ENCODE measurements around the gene CCDC148.

CCDC148 gene

DNA sequence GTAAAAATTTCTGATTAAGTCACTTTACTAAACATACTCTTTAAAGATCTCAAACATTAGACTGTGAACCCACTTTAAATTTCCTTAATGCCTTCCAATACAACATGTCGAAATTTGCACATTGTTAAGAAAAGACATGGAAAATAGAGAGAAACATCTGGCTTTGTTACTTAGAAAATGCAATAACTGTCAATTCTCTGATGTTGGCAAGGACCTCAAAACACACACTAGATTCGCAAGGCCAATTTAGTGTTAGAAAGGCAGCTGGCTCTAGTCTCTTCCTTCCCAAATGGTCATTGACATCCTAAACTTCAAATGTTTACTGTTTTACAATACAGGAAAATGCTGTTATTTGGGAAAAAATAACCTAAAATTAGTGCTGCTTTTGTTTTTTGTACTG lies 244.3 kb downstream of the CCDC148 start:
- DNase-seq (ENCODE audit: low read depth in 3 of 3): no peak

DNA sequence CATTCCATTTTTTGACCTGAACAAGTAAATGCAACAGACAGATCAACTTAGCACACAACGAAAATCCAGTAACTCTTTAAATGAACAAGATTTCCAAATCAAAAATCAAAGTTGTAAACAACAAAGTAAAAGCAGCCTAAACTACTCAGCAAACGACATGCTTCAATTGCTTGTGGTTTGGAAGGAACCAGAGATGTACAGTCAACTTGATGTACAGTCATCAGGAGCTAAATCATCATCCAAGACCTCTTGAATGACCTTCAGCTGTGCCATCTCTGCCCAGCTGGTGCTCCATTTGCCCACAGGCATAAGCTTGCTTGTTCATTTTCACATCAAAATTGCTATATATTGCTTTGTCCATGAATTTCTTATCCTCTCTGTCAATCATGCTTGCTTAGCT lies 245.1 kb downstream of the CCDC148 start:
- no peak for DNase-seq (ENCODE audit: low read depth in 3 of 3)

DNA sequence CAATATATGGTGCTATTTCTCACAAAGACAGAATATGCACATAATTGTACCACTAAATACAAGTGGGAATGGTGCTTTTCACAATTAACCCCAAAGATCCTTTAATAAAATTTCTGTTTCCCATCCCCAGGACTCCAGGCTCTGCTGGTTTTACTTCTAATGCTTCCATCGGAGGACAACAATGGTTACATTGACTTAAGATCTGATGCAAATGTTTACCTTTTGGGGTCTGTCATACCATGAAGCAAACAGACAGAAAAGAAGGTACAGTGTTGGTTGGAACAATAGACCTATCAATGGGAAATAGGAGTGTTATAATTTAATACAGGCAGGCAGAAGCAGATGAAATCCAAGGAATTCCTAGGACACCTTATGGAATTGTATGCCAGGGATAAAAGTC lies 249.2 kb downstream of the CCDC148 start:
- DNase-seq (ENCODE audit: low read depth in 3 of 3): no peak

DNA sequence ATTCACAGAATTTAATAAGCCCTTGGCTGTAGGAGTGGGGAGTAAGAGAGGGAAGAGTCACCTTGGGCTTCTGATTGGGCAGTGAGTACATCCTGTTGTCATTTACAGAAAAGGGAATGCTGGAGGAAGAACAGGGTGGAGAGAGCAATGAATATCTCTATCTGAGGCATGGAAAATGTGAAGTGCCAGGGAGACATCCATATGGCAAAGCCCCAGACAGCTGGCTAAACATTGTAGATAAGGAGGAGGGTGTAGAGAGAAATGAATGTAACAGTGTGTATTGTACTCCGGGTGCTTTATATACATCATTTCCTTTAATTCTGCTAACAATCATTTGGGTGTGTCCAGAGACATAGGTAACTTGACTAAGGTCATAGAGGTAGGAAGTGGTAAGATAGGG lies 251.3 kb downstream of the CCDC148 start:
- DNase-seq (ENCODE audit: low read depth in 3 of 3): no peak

DNA sequence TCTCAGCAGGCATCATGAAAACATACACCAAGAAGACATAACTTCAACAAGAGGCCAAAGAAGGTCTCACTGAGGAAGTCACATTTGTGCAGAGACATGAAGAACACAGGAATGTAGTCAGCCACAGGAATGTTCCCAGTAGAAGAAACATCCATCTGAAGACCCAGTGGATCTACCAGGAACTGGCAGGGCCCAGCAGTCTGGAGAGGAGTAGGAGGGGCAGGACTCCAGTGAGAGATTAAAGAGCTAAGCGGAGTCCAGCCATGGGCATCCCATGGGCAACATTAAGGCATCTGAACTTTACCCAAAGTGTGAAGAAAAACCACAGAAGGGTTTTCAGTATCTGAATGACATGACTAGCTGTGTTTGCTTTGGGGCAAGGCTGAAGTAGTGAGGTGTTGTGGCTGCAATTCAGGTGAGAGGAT lies 251.8 kb downstream of the CCDC148 start:
- no peak for DNase-seq (ENCODE audit: low read depth in 3 of 3)

DNA sequence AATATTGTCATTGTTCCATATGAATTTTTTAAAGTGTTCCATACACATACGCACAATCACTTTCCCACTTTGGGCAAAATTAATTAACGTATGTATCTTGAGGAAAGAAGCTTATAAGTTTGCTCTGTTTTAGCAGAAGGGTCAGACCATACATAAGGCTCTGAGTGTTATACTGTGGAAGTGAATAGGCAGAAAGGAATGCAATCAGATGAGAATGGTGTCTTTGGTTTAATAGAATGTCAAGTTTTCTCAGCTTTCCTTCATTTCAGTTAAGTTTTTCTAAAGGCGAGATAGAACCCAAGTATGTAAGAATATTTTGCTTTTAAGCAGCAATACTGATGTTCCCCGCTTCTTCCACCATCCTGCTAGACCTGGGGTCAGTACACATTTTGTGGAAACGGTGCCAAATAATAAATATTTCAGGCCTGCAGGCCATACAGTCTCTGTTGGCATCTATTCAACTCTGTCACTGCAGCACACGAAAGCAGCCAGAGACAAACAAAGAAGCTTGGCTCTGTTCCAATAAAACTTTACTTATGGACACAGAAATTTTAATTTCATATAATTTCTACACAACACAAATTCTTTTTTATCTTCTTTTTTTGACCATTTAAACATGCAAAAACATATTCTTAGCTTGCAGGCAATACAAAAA lies 254.3 kb downstream of the CCDC148 start:
- no peak for DNase-seq (ENCODE audit: low read depth in 3 of 3)

DNA sequence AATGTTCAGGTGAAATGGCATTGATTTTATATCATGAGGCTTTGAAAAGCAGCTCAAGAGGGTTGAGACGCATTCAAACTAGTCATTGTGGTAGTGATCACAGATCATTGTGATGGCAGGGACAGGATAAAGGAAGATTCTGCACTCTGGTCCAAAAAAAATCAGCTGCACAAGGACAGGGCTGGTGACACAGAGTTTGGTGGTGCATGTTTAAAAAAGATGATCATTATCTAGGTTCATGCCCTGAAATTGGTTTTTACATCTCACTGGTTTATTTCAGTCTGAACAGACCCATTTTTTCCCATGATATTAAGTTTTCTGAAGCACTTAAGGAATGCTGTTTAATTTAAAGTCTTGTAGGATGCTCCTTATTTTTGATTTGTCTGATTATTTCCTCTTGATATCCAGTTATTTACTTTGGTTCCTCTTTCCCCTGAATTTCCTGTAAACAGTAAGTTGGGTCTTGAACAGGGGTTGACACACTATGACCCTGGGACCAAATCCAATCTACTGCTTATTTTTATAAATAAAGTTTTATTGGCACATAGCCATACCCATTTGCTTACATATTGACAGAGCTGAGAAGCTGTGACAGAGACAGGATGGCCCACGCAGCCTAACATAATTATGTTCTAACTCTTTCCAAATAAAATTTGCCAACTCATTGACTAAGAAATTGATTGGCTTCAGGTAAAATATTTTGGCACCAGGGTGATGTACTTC lies 256.5 kb downstream of the CCDC148 start:
- no peak for DNase-seq (ENCODE audit: low read depth in 3 of 3)

DNA sequence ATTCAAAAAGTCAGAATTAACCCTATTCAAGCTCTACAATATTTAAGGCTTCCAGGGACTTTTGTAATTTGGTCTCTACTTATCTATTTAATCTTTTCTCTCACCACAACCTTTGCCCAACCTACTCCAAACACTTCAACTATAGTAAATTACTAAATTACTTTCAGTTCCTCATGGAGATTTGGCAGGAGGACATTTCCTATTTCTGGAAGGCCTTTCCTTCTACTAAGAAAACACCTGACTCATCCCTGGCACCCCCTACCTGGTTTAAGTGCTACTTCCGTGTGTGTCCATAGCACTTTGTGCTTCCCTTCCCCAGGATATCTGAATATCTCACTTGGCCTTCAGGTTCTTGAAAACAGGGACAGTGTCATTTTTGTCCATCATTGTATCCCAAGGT lies 258.6 kb downstream of the CCDC148 start:
- DNase-seq (ENCODE audit: low read depth in 3 of 3): no peak

DNA sequence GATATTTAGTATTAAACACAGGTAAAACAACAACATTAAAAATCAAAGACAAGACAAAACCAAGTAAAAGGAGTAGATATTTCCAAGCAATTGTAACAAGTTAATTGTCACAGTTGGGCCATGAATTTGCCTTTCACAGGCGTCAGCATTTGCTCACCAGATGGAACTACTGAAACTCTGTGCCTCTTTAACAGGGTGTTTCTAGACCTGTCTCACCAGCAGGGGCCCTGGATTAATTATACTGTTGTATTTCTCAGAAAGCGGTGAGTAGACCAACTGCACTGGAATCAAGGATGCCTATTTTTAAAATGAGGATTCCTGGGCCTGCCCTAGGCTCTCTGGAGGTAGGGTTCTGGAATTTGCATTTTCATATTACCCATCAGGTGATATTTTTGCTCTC lies 262.3 kb downstream of the CCDC148 start:
- DNase-seq (ENCODE audit: low read depth in 3 of 3): no peak

DNA sequence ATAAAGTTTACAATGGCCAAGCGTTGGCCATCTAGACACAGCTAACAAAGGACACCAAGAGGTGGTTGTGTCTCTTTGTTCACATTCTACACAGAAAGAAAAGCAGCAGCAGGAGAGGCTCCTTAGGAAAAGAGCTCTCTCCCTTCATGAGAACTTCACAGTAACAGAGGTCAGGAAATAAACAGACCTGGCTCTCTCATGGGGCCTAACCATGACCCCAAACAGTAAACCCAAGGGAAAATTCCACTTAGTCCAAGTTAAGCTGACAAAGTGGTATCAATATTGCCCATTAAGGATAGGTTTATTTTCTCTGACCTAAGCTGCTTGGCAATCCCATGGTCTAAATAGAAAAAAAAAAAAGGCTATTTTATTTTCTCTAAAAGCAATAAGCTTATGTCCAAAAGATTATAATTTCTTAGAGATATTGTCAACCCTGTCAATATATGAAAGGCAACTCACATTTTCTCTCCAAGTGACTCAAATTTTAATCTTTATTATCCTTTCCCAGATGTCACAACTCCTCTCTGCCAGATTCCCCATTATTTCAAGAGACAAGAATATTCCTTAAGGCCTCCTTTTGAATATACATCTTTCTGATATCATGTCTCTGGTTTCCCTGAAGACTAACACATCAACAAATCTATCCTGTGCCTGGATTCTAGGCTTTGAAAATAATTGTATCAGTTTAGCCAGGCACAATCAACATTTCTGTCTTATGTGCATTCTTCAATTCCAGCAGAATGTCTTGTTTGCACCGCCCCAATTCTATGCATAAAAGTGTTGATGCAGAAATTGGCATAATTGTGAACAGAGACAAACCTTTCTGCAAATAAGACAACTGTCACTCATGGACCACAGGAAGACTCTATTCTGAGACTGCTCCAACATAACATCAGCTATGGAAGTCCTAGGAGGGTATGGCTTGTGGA lies 263.8 kb downstream of the CCDC148 start:
- no peak for DNase-seq (ENCODE audit: low read depth in 3 of 3)

DNA sequence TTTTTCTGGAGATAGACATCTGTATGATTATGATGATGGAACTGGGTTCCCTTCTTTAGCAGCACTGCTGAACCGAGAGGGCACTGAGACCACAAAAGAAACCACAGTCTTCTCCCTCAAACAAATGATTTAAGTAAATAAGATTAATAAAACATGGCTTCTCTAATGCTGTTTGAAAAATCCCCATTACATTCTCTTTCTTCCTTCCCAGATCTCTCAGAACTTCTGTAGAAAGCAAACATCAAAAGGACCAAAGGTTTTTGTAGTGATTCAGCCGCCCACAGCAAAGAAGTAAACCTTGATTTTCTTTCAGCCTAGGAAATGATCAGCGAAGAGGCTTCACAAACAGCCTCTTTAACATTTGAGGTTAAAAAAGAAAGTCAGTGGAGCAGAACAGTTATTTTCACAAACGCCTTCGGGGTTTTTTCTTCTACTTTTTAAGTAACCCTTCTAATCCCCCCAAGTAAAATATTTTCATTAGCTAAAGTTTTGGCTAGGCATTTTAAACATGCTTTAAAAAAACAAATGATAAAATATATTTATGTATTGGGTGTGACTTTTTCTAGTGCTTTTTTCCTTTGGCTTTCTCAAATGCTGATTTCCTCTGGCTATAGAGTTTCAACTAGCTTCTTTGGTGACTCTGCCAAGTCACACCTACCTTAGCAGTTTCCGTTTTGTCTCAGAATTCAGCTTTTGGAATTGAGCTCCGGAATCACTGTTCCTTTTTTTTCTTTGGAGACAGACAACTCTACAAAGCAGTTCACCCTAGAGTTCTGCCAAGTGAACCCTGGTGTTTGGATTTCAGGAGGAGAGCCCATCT lies 265.3 kb downstream of the CCDC148 start:
- DNase-seq (ENCODE audit: low read depth in 3 of 3): peak; percentile 7 to 31 (median 12)

DNA sequence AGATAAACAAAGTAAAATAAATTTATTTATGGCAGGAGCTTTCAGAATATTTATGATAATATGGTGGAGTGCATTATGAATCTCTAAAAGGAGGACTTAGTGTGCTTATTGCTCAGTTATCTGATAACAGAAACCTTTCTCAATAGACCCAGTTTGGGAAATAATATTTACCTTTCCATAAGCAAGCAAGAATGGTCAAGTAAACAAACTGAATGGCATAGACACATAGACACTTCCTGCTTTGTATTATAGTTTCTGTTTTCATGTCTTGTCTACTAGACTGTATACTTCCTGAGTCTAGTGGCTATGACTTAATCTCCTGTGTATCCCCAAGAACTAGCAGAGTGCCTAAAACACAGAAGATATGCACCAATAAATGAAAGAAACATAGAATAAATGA lies 267.0 kb downstream of the CCDC148 start:
- DNase-seq (ENCODE audit: low read depth in 3 of 3): no peak

DNA sequence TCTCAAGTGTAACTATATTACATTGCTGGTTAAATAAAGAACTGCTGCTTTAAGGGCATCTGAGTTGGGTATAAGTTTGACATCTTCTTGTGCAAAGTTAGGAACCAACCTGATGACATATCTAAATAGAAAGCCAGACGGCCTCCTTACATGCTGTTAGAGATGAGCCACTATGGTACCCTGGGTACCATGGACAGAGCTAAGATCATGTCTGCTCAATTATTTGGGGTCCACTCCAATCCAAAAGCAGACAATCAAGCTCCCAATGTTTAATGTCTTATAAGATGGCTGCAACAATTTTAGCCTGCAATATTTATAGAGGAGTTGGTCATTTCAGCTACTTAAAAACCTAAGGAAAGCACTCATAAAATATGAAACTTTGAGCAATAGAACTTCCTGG lies 268.6 kb downstream of the CCDC148 start:
- no peak for DNase-seq (ENCODE audit: low read depth in 3 of 3)

DNA sequence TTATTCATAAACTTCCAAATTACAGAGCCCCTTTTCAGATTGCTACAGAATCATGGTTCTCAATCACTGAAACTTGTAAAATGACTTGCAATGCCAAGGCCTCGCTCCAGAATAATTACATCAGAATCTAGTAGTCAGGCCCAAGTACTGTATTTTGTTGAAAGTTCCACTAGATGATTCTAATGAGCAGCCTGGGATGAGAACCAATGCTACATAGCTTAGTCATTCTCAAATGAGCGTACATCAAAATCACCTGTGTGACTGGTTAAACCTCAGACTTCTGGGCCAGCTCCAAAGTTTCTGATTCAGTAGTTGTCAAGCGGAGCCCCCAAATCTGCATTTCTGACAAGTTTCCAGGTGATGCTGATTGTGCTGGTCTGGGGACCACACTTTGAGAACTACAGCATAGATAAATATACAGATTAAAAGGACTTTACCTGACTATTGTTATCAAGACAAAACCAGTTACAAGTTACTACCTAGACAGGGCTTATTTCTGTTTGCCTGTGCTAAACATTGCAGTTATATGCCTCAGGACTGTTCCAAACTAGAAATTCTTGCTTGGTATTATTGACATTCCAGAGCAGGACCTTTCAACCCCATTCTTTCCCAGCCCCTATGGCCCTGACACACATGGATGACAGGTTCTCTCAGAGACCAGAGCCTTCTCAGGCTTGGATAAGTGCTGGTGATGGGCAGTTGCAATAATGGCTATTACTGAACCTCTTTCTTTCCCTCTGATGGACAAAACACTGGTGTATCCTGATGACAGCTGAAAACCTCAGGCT lies 271.8 kb downstream of the CCDC148 start:
- no peak for DNase-seq (ENCODE audit: low read depth in 3 of 3)

DNA sequence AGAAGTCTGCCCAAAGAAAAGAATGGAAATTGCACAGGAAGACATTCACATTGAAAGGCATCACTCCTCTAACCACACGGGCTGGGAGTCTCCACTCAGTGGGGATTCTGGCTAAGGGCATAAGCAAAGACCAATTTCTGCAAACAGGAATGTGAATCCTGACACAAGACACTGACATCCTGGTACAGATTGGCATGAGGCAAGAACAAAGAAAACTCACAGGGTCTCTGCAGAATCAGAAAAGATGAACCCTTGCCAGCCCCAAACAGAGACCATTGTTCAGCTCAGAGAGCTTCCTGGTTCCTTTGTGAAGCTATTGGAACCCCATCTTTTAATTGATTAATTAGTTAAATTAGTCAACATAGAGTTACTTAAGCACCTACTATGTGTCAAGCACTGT lies 272.6 kb downstream of the CCDC148 start:
- DNase-seq (ENCODE audit: low read depth in 3 of 3): no peak

DNA sequence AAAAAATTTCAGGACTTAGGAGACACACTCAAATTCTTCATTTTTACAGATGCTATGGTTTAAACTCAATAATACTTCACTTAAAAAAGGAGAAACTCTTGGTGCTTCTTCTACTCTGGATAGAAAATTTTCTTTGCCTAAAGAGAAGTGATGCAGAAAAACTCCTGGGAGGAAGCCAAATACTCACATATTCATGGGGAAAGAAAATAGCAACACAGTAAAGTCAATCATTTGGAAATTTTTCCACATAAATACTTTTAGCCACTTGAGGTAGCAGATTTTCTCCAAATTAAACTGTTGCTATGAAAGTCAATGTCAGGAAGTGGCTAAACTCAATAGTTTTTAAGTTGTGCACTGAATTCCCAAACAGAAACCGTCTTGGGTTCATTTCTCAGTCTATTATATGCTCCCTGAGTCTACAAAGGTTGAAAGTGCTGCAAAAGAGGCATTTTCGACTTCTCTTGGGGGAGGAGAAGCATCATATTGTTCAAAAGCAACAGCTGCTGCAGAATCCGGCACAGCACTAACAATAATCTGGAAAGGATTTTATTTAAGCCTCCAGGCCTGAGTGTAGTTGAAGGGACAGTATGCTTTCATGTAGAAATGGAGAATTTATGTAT lies 273.8 kb downstream of the CCDC148 start:
- DNase-seq (ENCODE audit: low read depth in 3 of 3): no peak

DNA sequence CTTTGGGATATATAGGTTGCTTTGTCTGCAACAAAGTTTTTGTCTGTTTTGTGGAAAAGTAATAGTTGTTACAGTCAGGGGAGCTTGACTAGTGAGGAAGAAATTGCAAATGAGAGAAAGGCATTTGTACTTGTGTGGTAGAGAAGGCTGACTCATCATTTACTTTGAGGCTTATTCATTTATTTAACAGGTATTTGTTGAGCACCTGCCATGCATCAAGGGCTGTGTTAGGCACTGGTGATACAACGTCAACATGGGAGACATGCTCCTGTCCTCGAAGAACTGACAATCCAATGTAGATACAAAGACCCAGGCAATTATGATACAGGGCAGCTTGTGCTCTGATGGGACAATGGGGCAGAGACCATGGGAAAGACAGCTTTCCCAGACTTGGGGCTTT lies 275.4 kb downstream of the CCDC148 start:
- DNase-seq (ENCODE audit: low read depth in 3 of 3): no peak

DNA sequence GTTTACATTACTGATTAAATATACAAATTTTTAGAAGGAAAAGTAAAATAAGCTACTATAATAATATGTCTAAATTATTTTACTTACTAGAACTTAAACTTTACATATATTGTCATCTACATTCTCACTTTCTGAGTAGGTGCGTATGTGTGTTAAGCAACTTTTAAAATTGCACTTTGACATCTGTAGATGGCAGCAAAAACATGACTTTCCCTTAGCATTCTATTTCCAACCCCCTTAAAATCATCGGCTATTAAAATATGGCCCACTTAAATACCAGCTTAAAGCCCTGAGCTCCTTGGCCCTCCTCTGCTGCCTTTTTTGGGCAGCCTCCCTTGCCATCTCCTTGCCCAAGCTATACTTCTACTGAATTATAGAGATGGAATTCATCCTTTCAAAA lies 276.9 kb downstream of the CCDC148 start:
- DNase-seq (ENCODE audit: low read depth in 3 of 3): no peak

DNA sequence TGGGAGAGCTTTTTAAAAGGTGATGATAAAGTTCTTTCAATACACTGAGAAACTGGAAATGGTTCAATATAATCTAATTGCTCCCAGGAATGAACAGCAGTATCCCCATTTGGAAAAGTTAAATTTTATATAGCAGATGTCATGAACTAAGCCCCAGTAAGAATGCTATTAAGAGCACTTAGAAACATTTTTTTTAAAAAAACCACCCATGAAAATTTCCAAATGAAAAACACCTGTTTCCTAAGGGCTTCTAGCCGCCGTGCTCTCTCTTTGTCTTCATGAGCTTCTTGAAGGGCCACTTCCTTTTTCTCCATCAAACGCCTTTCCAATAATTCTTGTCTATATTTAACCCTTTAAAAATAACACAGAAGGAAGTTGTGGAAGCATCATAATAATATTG lies 277.9 kb downstream of the CCDC148 start:
- no peak for DNase-seq (ENCODE audit: low read depth in 3 of 3)

DNA sequence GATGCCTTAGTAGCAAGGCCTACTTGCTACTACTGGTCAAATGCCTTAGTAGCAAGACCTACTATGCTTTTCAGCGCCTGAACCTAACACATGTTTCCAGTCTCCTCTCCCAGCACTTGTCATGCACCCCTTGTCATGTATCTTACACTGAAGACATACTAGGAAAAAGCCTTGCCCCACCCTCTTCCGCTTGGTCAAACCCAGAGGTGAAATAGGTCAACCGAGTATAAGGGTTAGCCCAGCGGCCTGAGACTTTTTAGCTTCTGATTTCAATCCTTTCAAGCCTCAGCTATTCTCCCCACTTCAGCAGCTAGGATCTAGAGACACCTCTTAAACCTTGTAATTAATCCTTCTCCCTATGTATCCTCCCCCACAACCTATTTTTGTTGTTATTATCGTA lies 281.6 kb downstream of the CCDC148 start:
- no peak for DNase-seq (ENCODE audit: low read depth in 3 of 3)

DNA sequence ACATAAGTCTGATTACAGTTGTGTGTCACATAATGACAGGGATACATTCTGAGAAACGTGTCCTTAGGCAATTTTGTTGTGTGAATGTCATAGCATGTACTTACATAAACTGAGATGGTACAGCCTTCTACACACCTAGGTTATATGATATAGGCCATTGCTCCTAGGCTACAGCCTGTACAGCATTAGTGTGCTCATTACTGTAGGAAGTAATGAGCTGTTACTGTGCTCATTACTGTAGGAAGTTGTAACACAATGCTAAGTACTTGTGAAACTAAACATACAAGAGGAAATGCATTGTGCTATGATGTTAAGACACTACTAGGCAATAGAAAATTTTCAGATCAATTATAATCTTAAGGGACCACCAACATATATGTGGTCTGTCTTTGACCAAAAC lies 282.1 kb downstream of the CCDC148 start:
- no peak for DNase-seq (ENCODE audit: low read depth in 3 of 3)

Measured in stimulated activated CD4-positive, alpha-beta T cell treated with anti-CD3 and anti-CD28 coated beads, TNF-alpha, amount 100 ng/mL, for 24 hours (primary cell).